HG03442 (cell line): ENCODE data around the gene WDR11.
A peak's percentile ranks its signal among the peaks of the same experiment; 100 is the strongest.

Experiments used
- ATAC-seq: cut with Tn5 transposase; IDR thresholded peaks from one replicate; pipeline ENCODE4 v1.9.1; 2021; ENCODE audit warnings: mild to moderate bottlenecking, moderate library complexity; ENCODE audit not compliant: unreplicated experiment

The WDR11 gene

DNA sequence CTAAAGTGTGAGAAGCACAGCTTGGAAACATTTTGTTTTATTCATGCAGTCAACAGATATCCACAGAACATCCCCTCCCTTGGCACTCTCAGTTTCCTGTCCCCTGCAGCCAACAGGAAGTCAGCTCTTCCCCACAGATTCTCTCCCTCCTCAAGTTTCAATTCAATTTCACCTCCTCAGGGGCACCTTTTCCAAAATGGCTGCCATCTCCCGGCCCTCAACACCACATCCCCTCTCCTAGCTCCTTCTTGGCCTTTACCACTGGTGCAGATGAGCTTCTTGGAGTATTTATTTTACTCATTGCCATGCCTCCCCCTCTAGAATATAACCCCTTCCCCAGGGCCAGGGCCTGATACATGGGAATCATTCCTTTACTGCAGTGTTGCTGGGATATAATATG lies 94.0 kb downstream of the WDR11 start:
- no peak for ATAC-seq

DNA sequence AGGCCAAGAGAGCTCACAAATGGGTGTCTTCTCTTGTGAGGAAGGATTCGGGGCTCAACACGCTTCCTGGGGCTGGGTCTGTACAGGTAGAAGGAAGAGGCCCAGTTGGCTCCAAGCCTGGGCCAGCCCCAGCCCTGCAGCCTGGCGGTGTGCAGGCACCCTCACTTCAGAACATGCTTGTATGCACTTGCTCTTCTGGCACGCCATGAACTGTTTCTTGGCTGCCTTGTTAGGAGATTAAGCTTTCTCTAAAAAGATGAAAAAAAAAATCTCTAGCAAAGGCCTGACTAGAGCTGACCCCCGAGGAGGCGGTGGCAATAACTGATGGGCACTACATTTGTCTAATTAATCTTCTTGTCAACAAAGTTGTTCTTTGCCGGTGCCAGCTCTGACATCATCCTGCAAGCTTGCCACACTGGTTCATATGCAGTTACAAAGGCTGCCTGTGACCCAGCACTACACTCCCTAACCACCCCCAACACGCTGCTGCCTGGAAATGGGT lies 94.7 kb downstream of the WDR11 start:
- no peak for ATAC-seq

DNA sequence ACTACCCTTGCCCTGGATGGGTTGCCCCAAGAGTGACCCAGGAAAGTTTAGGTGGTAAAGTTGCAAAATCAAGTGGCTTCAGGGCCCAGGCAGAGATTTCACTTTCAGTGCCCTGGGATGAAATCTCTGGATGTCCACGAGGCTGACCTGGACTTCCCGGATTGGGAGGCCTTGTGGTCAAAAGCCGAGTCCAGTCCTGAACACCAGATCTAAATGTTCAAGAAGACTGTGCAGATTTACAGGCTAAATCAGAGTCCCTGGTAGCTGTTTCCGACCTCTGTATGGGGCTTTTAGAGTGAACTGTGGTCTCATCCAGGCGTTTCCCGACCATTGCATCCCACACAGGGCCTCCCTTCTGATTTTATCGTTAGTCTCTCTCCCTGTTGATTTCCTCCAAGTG lies 95.3 kb downstream of the WDR11 start:
- no peak for ATAC-seq

DNA sequence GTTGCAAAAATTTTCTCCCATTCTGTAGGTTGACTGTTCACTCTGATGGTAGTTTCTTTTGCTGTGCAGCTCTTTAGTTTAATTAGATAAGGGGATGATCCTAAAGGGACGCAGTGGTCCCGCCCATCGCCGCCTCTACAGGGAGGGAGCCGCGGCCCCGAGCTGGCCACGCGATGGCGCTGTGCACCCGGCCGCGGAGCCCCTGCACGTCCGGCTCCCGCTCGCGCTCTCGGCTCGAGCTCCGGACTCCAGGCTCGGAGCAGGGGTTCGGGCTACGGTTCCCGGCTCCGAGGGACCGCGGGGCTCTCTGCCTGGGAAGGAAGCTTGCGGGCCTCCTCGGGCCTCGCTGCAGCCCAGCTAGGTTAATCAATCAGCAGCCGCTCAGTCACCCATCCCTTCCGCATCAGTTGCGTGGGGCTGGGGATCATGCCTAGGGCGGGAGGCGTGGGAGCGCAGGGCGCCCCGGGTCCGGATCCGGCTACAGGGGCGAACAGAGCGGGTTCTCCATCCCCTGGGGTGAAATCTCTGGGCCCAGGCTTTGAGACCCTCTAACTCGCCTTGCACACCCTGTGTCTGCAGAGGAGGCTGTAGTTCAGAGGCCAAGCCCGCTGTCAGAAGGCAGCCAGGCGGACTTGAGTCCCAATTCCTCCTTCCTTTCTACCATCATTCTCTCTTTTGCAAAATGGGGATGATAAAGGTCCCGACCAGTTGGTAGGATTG lies 97.9 kb downstream of the WDR11 start:
- peak; percentile 93 for ATAC-seq

DNA sequence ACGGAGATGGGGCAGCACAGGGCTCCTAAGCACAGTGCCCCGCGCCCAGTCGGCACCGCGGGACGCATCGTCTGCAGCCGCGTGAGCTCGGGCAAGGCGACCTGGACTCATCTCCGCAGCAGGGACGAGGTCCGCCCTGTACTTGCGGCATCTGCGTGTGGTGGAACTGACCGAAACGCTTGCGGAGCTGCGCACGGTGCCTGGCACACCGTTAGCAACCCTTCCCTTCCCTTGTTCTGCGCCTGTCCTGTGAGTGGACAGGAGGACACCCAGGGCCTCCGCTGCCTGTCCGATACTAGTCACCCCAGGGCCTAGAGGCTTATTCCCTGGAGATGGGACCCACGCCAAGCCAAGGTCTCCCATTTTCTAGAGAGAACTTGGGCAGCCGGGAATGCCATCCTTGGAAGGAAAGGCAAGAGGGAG lies 98.5 kb downstream of the WDR11 start:
- no peak for ATAC-seq

DNA sequence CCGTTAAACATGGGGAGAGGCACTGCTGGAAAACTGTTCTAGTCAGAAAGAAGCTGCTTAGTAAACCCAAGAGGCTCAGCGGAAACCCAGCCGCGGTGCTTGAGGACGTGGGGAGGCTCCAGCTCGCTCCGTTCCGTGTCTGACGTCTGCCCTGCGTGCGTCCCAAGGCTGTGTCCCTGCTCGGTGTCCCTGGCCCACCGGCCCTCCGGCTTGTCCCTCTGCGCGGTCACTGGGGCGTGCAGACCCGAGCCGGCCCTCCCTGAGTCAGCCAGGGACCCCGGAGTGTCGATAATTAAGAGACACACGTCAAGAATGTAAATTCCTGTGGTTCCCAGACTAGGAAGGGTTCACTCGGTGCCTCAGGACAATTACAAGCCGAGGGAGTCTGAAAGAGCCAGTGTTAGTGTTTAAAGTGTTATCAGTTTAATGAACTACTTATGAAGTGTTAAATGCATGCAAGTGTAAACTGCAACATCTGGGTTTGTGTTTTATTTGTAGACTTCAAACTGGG lies 98.9 kb downstream of the WDR11 start:
- ATAC-seq: no peak

DNA sequence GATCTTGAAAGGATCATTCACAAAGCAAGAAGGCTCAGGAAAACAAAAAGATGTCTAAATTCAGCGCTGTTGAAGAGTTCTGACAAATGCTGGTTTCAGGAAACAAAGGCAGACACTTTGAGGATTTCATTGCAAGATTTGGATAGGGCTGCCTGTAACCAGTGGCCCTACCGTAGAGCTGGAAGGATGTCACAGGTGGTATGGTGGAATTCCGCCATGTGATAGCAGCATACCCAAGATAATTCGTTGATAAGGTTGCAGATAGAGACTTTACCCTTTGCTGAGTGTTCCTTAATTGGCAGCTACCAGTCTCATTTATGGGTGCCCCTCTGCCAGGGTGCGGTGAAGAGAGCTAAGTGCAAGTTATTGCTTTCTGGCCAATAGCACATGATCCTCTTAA lies 100.1 kb downstream of the WDR11 start:
- ATAC-seq: no peak

DNA sequence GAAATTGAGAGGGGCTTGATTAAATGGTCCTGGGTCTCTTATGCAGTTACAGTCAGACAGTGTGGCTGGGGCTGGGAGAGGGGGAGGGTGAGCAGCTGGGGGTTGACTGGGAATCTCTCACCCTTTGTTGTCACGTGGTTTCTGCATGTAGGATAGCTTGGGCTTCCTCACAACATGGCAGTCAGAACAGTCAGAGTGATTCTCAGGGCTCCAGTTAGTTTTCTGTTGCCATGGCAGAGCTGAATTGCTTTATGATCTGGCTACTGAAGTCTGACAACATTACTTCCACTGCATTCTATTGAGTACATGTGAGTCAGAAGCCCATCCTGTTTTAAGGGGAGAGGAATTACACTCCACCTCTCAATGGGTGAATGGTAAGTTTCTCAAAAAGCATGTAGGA lies 102.7 kb downstream of the WDR11 start:
- ATAC-seq: no peak
